GM19240 (cell line): ENCODE results near the gene FAM24A.
A peak's percentile ranks its signal among the peaks of the same experiment; 100 is the strongest.
"Not testable (repeated sequence)": the region's sequence is repeated elsewhere in the genome, so short reads cannot be mapped to it uniquely, and the experiment has no call there.

ENCODE experiments used
- DNase-seq: peaks from one replicate; pipeline ENCODE4 v3.0.0; 2011; ENCODE audit warnings: low spot score; ENCODE audit not compliant: insufficient read length

The FAM24A gene, protein sequence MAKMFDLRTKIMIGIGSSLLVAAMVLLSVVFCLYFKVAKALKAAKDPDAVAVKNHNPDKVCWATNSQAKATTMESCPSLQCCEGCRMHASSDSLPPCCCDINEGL

DNA sequence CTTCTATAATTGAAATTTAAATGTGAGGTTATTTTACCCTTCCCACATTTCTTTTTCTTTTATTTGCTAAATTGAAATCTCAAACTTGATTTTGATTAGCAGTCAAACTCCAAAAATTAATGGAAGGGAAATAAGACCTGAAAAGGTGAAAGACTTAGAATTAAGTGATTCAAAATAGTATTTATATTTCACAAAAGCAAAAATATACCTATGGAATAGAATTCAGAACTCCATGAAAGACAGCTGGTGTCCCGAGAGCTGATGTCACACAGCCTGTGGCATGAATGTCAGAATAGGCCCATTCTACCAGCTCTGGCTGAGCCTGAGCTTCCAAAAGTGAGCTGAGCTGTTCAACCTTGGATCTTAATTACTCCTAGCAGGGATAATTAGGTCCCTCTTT is at the start of gene FAM24A:
Gene FAM24A (plus strand): TSS at position 301 of the 400 bp plus-strand sequence. CDS start 1,025 bp downstream, outside the sequence.
- no peak for DNase-seq

DNA sequence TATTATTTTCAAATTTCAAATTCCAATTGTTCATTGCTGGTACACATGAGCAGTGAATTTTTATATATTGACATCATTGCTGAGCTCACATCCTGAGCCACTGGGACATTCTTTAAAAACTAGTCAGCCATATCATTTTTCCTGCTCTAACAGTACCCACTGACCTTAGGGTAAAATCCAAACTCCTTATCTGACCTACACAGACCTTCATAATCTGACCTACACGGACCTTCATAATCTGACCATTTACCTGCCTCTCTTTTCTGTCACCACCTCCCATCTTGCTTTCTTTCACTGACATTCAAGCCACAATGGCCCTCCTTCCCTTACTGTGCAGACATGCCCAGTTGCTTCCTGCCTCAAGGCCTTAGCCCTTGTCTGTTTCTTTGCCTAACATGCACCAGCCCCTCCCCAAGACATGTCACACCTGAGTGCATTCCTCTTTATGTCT is 48.7 kb upstream of the FAM24A start:
- no peak for DNase-seq

DNA sequence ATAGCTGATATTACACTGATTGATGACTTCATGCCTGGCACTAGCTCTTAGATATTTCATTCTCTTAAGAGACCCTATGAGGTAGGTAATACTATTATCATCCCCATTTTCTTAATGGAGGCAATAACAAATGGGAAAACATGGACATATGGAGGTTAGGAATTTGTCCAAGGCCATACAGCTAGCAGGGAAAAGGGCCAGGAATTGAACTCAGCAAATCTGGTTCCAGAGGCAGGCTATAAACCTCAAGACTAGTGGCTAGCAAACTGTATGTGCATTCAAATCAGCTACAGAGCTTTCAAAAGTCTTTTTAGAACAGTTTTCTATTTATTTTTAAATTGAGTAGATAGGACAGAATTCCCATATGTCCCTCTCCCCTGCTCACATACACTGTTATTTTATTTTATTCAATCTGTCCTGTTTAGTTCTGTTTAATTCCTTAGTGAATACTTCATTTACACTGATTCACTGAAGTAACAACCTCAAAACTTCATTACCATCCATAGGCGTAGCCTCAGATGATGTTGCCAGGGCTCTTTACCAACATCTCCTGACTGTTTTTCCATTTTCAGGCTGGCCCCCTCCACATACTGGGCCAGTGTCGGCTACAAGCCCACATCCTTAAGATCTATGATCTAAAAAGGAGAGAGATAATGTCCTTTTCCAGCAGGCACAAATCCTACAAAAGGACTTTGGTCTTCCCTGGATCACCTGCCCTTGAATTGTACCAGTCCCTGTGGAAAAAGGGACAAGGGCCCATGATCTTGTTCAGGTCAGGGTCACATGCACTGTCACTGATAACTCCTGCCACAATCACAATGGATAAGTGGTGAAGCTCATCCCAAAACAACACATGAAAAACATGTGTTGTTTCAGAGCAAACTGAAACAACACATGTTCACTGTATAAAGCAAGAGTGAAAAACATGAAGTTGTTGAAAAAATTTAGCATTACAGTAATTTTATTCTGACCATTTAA is 46.9 kb upstream of the FAM24A start:
- DNase-seq, result no peak

DNA sequence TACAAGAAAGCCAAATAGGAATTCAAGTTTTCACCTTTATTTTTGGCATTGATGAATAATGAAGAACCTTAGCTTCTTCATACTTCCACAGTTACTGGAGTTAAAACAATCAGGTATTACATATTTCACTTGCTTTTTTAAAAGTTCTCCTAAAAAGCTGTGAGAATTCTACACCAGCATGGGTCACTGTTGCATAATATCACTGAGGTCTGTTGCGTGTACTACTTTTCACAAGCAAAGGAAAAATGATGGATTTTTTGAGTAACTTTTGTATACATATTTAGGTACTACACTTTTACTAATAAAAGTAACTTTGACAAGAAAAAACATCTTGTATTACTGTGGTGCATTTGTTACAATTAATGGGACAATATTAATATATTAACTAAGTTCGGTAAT is 46.2 kb upstream of the FAM24A start:
- no peak for DNase-seq

DNA sequence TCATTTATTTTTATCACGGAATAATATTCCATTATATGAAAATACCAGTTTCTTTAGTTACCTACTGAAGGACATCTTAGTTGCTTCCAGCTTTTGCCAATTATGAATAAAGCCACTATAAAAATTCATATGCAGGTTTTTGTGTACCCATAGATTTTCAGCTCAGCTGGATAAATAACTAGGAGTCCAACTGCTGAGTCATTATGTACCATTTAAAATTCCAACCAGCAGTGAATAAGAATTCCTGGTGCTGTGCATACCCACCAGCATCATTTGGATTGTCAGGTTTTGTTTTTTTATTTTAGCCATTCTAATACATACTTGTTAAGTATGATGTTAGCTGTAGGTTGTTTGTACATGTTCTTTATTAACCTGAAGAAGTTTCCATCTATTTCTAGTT is 45.5 kb upstream of the FAM24A start:
- DNase-seq, result no peak

DNA sequence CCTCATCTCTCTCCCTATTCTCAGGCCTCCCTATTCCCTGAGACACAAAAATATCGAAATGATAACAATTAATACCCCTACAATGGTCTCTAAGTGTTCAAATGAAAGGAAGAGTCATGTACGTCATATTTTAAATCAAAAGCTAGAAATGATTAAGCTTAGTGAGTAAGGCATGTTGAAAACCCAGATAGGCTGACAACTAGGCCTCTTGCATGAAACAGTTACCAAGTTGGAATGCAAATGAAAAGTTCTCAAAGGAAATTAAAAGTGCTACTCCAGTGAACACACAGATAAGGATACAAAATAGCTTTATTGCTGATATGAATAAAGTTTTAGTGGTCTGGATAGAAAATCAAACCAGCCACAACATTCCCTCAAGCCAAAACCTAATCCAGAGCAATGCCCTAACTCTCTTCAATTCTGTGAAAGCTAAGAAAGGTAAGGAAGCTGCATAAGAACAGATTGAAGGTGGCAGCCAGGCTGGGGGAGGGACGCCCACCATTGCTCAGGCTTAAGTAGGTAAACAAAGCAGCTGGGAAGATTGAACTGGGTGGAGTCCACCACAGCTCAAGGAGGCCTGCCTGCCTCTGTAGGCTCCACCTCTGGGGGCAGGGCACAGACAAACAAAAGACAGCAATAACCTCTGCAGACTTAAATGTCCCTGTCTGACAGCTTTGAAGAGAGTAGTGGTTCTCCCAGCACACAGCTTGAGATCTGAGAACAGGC is 43.5 kb upstream of the FAM24A start:
- DNase-seq, result not testable (repeated sequence)

DNA sequence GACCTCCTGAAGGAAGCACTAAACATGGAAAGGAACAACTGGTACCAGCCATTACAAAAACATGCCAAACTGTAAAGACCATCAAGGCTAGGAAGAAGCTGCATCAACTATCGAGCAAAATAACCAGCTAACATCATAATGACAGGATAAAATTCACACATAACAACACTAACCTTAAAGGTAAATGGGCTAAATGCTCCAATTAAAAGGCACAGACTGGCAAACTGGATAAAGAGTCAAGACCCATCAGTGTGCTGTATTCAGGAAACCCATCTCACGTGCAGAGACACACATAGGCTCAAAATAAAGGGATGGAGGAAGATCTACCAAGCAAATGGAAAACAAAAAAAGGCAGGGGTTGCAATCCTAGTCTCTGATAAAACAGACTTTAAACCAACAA is 41.6 kb upstream of the FAM24A start:
- DNase-seq, result not testable (repeated sequence)

DNA sequence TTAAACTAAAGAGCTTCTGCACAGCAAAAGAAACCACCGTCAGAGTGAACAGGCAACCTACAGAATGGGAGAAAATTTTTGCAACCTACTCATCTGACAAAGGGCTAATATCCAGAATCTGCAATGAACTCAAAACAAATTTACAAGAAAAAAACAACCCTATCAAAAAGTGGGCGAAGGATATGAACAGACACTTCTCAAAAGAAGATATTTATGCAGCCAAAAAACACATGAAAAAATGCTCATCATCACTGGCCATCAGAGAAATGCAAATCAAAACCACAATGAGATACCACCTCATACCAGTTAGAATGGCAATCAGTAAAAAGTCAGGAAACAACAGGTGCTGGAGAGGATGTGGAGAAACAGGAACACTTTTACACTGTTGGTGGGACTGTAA is 38.5 kb upstream of the FAM24A start:
- DNase-seq, result not testable (repeated sequence)

DNA sequence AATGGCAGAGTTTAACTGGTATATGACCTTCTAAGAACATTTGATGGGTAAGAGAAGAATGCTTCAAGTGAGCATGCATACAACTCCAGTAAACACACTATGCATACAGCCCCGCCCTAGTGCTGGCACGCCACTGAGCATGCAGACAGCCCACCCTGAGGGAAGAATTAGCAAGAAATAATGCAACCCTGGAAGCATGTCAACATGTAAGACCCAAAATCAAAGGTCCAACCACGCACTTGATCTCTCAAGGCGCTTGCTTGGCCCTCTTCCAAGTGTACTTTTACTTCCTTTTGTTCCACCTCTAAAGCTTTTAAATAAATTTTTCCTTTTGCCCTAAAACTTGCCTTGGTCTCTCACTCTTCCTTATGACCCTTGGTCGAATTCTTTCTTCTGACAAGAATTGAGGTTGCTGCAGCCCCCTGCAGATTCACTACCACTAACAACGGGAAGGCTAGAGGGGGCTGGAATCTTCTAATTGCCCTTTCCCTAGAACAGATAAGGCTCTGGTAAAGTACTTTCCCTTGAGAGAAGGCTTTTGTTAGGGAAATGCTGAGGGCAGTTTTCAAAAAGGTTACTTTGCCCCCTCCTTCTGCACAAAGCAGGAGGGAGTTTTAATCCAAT is 34.5 kb upstream of the FAM24A start:
- no peak for DNase-seq

DNA sequence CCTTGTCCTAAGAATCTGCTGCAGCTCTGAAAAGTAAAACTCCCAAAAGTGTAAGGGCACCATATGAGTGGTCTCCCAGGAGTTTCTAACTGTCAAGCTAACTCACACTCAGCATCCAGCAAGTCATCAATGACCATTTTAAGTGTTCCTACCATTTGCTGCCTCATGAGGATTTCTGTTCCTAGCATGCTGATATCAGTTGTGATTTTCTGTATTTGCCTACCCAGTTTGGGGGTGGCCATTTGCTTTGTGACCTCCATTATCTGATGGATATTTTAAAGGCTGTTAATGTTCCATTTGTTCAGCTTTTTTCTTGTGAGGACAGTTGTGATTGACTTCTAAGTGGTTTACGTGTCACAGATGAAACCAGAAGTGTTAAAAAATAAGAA is 33.9 kb upstream of the FAM24A start:
- DNase-seq, result no peak

DNA sequence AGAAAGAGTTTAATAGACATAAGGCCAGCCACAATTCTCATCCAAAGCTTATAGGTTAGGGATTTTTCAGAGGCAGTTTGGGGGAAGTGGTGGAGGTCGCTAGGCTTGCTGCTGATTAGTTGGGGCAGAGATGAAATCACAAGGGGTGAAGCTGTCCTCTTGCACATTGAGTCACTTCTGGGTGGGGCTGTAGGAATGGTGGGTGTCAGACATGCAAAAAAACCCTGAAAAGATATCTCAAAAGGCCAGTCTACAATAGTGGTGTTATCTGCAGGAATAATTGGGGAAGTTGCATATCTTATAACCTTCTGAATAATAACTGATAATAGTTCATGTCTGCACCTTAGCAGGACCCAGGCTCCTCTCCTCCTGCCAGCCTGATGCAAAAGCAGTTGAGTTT is 33.1 kb upstream of the FAM24A start:
- no peak for DNase-seq

DNA sequence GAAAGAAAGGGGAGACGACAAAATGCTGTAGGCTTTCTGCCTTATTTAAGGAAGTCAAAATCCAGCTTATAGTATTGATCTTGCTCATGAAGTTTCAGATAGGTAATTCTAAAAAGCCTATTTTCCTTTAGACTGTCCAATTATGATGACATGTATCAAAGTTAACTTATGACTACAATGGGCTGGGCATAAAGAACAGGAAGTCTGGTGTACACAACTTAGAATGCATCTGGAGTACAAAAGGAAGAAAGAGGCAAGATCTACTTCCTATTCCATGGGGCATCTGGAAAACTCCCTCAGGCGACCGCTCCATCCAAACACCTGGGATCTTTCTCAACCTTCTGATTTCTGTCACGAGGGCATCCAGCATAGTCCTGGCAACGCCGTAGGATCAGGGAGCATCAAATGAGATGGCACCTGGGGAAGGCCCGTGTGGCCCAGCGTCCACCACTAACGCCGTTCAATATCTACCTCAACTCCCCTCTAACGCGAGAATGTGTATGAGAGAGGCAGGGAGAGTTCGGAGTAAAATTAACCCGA is 31.5 kb upstream of the FAM24A start:
- DNase-seq, result no peak

DNA sequence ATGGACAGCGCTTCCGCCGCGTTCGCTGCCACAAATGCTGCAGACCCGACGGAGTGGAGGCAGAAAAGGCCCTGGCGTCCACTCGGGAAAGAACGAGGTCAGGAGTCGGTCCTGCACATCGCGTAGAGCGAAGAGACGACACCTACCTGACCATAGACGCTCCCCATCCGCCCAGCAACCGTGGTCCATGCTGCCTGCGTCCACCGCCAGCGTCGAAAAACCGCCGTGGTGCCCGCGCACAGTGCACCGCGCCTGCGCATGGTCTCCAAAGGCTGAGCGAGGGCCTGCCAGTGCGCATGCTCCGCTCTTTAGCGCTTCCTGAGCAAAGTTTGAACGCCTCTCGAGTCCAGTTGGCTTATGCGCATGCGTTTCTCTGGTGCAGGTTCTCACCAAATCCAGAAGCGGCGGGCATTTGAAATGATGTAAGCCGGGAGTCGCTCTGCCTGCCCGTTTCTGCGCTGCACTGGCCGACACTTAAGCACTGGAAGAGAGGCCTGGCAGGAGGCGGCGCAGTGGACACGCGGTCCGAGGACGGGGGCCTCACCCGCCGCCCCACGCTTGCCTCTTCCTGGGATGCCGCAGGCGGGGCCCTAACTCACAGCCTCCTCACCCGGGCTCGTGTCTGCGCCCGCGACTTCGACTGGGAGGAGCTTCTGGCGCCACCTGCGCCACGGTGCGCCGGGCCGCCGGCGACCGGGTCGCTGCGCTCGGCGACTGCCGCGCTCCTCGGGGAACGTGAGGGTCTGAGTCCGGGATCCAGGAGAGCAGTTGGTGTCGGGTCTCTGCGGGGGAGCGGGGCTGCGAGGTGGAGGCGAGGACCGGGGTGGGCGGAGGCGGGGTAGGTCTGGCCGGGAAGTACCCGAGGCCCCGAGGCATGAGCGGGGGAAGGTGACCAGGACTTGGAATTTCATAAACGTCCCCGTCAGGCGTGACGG is 30.8 kb upstream of the FAM24A start, which contains the start of gene FAM24B:
Gene FAM24B (minus strand): TSS at position 243 of the 935 bp plus-strand sequence. CDS start 29,066 bp downstream, outside the sequence.
- peak; percentile 29 for DNase-seq

DNA sequence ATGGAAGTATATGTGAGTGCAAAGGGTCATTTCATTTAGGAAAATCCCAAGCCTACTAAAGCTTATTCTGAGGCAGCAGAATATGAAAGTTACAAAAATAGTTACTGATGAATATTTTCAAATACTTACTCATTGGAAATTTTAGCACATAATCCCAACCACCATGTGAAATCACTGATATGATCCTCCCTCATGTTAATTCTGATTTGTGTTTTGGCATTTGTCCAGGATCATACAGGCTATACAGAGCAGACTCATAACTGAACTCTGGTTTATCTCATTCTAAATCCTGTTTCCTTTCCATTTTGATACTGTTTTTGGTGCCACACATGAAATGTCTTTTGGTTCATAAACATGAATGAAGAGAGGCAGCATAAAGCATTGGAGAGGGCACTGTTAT is 27.6 kb upstream of the FAM24A start:
- DNase-seq, result no peak

DNA sequence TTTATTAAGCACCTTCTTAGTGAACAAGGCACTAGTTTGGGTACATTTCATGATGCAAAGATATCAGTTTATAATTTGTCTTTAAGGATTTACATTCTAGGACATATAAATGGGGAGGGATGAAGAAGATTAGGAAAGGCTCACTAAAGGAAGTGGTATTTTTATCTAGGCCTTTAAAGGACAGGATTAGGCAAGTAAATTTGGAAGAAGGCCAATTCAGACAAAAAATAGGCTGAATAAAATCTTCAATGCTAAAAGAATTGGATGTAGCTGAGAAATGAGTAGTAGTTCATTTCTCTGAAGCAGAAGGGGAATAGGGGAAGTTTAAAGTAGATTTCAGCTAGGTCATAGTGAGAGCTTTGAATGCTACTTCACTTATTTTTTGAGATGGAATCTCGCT is 26.2 kb upstream of the FAM24A start:
- no peak for DNase-seq

DNA sequence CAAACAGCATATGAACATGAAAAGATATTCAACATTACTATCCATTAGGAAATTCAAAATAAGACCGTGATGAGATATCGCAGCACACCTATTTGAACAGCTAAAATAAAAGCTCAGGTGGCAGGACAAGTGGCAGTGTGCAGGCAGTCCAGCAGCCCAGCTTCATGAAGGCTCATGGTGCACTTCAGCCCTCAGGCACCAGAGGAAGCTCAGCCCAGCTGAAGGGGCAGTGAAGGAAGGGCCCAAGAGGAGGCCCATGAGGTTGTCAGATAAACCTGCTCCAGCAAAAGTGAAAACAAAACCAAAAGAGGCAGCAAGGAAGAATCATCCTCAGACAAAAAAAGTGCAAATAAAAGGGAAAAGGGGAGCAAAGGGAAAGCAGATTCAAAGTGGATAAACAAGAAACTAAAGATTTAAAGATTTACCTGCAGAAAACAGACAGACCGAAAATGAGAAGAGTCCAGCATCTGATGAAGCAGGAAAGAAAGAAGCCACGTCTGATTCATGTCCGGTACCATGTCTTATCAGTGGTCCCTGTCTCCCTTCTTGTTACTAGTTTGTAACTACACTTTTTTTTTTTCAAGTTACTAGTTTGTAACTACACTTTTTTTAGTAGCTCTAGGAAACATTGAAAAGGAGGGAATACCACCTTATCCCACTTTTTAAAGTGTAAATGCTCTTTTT is 16.0 kb upstream of the FAM24A start:
- no peak for DNase-seq

DNA sequence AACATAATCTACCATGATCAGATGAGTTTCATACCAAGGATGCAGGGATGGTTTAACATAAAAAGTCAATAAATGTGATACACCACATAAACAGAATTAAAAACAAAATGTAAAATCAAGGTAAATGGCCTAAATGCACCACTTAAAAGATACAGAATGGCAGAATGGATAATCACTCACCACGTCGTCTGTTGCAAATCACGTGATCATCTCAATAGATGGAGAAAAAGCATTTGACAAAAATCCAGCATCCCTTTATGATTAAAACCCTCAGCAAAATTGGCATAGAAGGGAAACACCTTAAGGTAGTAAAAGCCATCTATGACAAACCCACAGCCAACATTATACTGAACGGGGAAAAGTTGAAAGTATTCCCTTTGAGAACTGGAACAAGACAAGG is 6.5 kb upstream of the FAM24A start:
- DNase-seq, result not testable (repeated sequence)

DNA sequence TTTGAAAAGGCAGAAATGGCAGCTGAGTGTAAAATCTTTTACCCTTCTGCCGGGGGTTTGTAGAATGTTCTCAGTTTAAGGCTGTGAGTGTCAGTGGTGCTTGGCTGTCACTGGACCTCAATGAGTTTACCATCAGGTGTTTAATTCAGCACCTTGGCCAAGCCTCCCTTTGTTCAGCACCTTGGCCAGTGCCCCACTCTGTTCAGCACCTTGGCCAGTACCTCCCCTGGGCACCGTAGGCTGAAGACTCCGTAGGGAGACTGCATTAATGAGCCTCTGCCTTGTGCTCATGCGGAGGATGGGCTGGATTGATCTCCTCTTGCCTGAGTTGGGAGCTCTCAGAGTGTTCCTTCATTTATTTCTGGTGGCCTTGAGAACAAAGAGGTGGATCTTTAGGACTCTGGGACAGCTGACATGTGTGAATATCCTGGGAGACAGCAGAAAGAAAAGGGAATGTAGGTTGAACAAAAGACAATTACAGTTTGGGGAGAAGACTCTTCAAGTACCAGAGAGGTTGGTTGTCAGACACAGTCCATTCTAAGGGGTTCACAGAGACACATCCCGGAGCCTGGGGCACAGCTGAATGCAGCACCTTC is 1.6 kb downstream of the FAM24A start:
- peak; percentile 16 for DNase-seq

DNA sequence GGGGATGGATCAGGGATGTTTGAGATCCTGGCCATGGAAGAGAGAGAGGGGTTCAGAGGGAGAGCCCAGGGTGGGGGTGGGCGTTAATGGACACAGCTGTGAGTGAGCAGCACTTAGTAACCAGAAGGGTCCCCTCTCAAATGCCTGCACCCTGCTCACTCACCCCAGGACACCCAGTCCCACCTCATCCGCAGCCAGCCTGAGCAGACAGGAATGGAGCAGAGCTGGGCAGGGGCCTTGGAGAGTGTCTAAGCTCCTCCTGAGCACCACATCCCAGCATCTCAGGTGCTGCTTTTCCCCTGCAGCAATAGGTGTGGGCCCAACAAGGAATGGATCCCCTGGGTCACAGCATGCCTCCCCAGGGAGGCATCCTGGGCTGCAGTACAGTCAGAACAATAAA is 5.3 kb downstream of the FAM24A start:
- DNase-seq, result no peak
